Muscle layer of colon (tissue), 2 donors: ENCODE data around the gene IFI27.

Source experiments
- H3K27ac ChIP-seq: one replicate; pipeline ENCODE4 v1.7.0; 2013; ENCODE audit warnings: low read depth, mild to moderate bottlenecking, low read length, moderate library complexity
- H3K27me3 ChIP-seq, 2 donors: one replicate each; pipeline ENCODE4 v1.7.0; 2013; ENCODE audit warnings: low read length in 2 of 2, mild to moderate bottlenecking in 2 of 2; ENCODE audit not compliant: insufficient read depth in 2 of 2, control insufficient read depth in 1 of 2
- H3K36me3 ChIP-seq: one replicate; pipeline ENCODE4 v1.7.0; 2013; ENCODE audit warnings: mild to moderate bottlenecking, low read length; ENCODE audit not compliant: insufficient read depth
- H3K4me1 ChIP-seq: one replicate; pipeline ENCODE4 v1.7.0; 2013; ENCODE audit warnings: mild to moderate bottlenecking, low read length; ENCODE audit not compliant: insufficient read depth
- H3K4me3 ChIP-seq, 2 donors: one replicate each; pipeline ENCODE4 v1.7.0; 2013; ENCODE audit warnings: low read length in 2 of 2, low read depth in 1 of 2, mild to moderate bottlenecking in 1 of 2, moderate library complexity in 1 of 2
- H3K9ac ChIP-seq: one replicate; pipeline ENCODE4 v1.7.0; 2013; ENCODE audit warnings: low read length
- H3K9me3 ChIP-seq: one replicate; pipeline ENCODE4 v1.7.0; 2013; ENCODE audit warnings: mild to moderate bottlenecking, low read length
- donor health status: abdominal sarcoma.
- donor health status: Adenocarcinoma of cecum.

The IFI27 gene

GRCh38 chr14:94103554-94104150 lies 6.9 kb upstream of the IFI27 start:
- no peaks in the 10 kb centered on the region for H3K9me3 ChIP-seq
- H3K9ac ChIP-seq = no peak overlapping the region

GRCh38 chr14:94104731-94105130 lies 5.8 kb upstream of the IFI27 start:
- no peak overlapping the region for H3K4me3 ChIP-seq
- H3K36me3 ChIP-seq = no peaks in the 10 kb centered on the region
- peaks cover 3% of the 10 kb centered on the region for H3K4me1 ChIP-seq
- H3K9me3 ChIP-seq = no peaks in the 10 kb centered on the region
- no peak overlapping the region for H3K9ac ChIP-seq
- no peaks in the 10 kb centered on the region for H3K27me3 ChIP-seq
- H3K27ac ChIP-seq = no peak overlapping the region

More at GRCh38 chr14:94103554-94104150, 6.9 kb upstream of the IFI27 start:
- Histone ChIP-seq H3K36me3 (no peaks in the 10 kb centered on the region), H3K27me3 (no peaks in the 10 kb centered on the region), H3K4me3 (no peak overlapping the region), H3K27ac (no peak overlapping the region), H3K4me1 (no peaks in the 10 kb centered on the region)

GRCh38 chr14:94109915-94110250 lies 653 bp upstream of the IFI27 start:
- Histone ChIP-seq H3K4me1 (peaks cover 9% of the 10 kb centered on the region), H3K9ac (no peak overlapping the region), H3K9me3 (no peaks in the 10 kb centered on the region), H3K27ac (no peak overlapping the region), H3K4me3 (peak overlapping the region in 1 of 2 donors; percentile 21), H3K27me3 (no peaks in the 10 kb centered on the region), H3K36me3 (no peaks in the 10 kb centered on the region)

GRCh38 chr14:94111276-94112095 lies 950 bp downstream of the IFI27 start:
- Histone ChIP-seq H3K9ac (no peak overlapping the region), H3K4me3 (peak overlapping the region in 1 of 2 donors; percentile 7), H3K27me3 (no peaks in the 10 kb centered on the region), H3K9me3 (no peaks in the 10 kb centered on the region), H3K4me1 (peaks cover 9% of the 10 kb centered on the region), H3K27ac (no peak overlapping the region), H3K36me3 (no peaks in the 10 kb centered on the region)

- H3K9ac ChIP-seq = no peak overlapping the region
- no peaks in the 10 kb centered on the region for H3K9me3 ChIP-seq
- H3K4me1 ChIP-seq = peaks cover 9% of the 10 kb centered on the region
- no peaks in the 10 kb centered on the region for H3K27me3 ChIP-seq
- H3K4me3 ChIP-seq = no peak overlapping the region
- H3K36me3 ChIP-seq = no peaks in the 10 kb centered on the region
- no peak overlapping the region for H3K27ac ChIP-seq
Measured at GRCh38 chr14:94112513-94113063, 2.1 kb downstream of the IFI27 start.

GRCh38 chr14:94113073-94113472 lies 2.5 kb downstream of the IFI27 start:
- H3K27ac ChIP-seq = no peak overlapping the region
- H3K4me3 ChIP-seq = no peak overlapping the region

GRCh38 chr14:94113490-94113889 lies 3.0 kb downstream of the IFI27 start:
- no peak overlapping the region for H3K4me3 ChIP-seq
- no peaks in the 10 kb centered on the region for H3K27me3 ChIP-seq
- H3K9me3 ChIP-seq = no peaks in the 10 kb centered on the region
- H3K9ac ChIP-seq = no peak overlapping the region
- no peaks in the 10 kb centered on the region for H3K36me3 ChIP-seq
- H3K27ac ChIP-seq = no peak overlapping the region
- H3K4me1 ChIP-seq = peaks cover 9% of the 10 kb centered on the region

More at GRCh38 chr14:94113073-94113472, 2.5 kb downstream of the IFI27 start:
- H3K4me1 ChIP-seq = peaks cover 9% of the 10 kb centered on the region
- no peaks in the 10 kb centered on the region for H3K27me3 ChIP-seq
- no peaks in the 10 kb centered on the region for H3K36me3 ChIP-seq
- no peak overlapping the region for H3K9ac ChIP-seq
- H3K9me3 ChIP-seq = no peaks in the 10 kb centered on the region

GRCh38 chr14:94113908-94114588 lies 3.5 kb downstream of the IFI27 start:
- peaks cover 9% of the 10 kb centered on the region for H3K4me1 ChIP-seq
- no peaks in the 10 kb centered on the region for H3K36me3 ChIP-seq
- H3K27ac ChIP-seq = no peak overlapping the region
- H3K27me3 ChIP-seq = no peaks in the 10 kb centered on the region
- H3K9ac ChIP-seq = no peak overlapping the region
- H3K9me3 ChIP-seq = no peaks in the 10 kb centered on the region
- no peak overlapping the region for H3K4me3 ChIP-seq

- H3K36me3 ChIP-seq = no peaks in the 10 kb centered on the region
- H3K9ac ChIP-seq = no peak overlapping the region
- H3K9me3 ChIP-seq = no peaks in the 10 kb centered on the region
- no peak overlapping the region for H3K27ac ChIP-seq
- H3K4me3 ChIP-seq = no peak overlapping the region
- H3K4me1 ChIP-seq = peaks cover 7% of the 10 kb centered on the region
- H3K27me3 ChIP-seq = no peaks in the 10 kb centered on the region
Measured at GRCh38 chr14:94114589-94115057, 4.1 kb downstream of the IFI27 start.

GRCh38 chr14:94115058-94115591 lies 4.6 kb downstream of the IFI27 start:
- H3K27ac ChIP-seq = no peak overlapping the region
- no peaks in the 10 kb centered on the region for H3K9me3 ChIP-seq
- H3K4me3 ChIP-seq = no peak overlapping the region
- peaks cover 4% of the 10 kb centered on the region for H3K4me1 ChIP-seq
- H3K27me3 ChIP-seq = no peaks in the 10 kb centered on the region
- H3K36me3 ChIP-seq = no peaks in the 10 kb centered on the region
- H3K9ac ChIP-seq = no peak overlapping the region

- Histone ChIP-seq H3K9ac (no peak overlapping the region), H3K36me3 (no peaks in the 10 kb centered on the region), H3K27ac (no peak overlapping the region), H3K4me1 (peaks cover 4% of the 10 kb centered on the region), H3K4me3 (no peak overlapping the region), H3K9me3 (no peaks in the 10 kb centered on the region), H3K27me3 (no peaks in the 10 kb centered on the region)
Measured at GRCh38 chr14:94115631-94116030, 5.1 kb downstream of the IFI27 start.
